Common myeloid progenitor, CD34-positive (primary cell): Measurements from ENCODE around the gene TENT5A.

Source experiments
- CTCF ChIA-PET: fragments of 350-600 bp; sonication (Branson Sonifier 250); formaldehyde crosslinking; loops from one replicate; lab custom pipeline; 2021; ENCODE audit warnings: antibody characterized with exemption; lab: Charles Lee
- POLR2A ChIA-PET: fragments of 350-600 bp; sonication (Branson Sonifier 250); formaldehyde crosslinking; loops from one replicate; lab custom pipeline; 2021; ENCODE audit warnings: antibody characterized with exemption; lab: Charles Lee
- DNase-seq, 3 donors: peaks; one replicate each; pipeline versions ENCODE4 v3.0.0 to v3.0.0-alpha.2; 2013
- H3K27ac ChIP-seq, 2 experiments: 1 replicate in 1 of 2; 2 replicates in 1 of 2; pipeline ENCODE4 v1.7.0; 2013; ENCODE audit warnings: inconsistent platforms in 2 of 2, low read length in 2 of 2, mild to moderate bottlenecking in 2 of 2, low read depth in 1 of 2, moderate library complexity in 1 of 2; ENCODE audit not compliant: severe bottlenecking in 2 of 2, insufficient read depth in 1 of 2, poor library complexity in 1 of 2
- H3K27me3 ChIP-seq, 5 experiments: replicated peaks in 2 of 5; 1 replicate in 3 of 5; 2 replicates in 2 of 5; pipeline versions ENCODE4 v1.6.1 to v1.7.0; 2013; ENCODE audit warnings: low read length in 4 of 5, mild to moderate bottlenecking in 2 of 5, moderate library complexity in 2 of 5, inconsistent platforms in 1 of 5; ENCODE audit not compliant: insufficient read depth in 5 of 5, control insufficient read depth in 4 of 5
- H3K36me3 ChIP-seq, 4 experiments: 1 replicate in 2 of 4; 2 replicates in 2 of 4; pipeline versions ENCODE4 v1.6.1 to v1.7.0; 2013; ENCODE audit warnings: low read length in 3 of 4, control low read depth in 1 of 4, mild to moderate bottlenecking in 1 of 4; ENCODE audit not compliant: control insufficient read depth in 4 of 4, insufficient read depth in 4 of 4
- H3K4me1 ChIP-seq, 4 experiments: 1 replicate in 3 of 4; 2 replicates in 1 of 4; pipeline versions ENCODE4 v1.6.1 to v1.7.1; 2013; ENCODE audit warnings: low read length in 3 of 4, mild to moderate bottlenecking in 3 of 4, control low read depth in 1 of 4, inconsistent platforms in 1 of 4, moderate library complexity in 1 of 4; ENCODE audit not compliant: control insufficient read depth in 4 of 4, insufficient read depth in 4 of 4; ENCODE audit errors: control extremely low read depth in 1 of 4
- H3K4me3 ChIP-seq, 7 experiments: 1 replicate in 4 of 7; 2 replicates in 3 of 7; pipeline versions ENCODE4 v1.5.1 to v1.7.0; 2013; ENCODE audit warnings: mild to moderate bottlenecking in 7 of 7, low read length in 6 of 7, moderate library complexity in 6 of 7, inconsistent platforms in 2 of 7, low read depth in 2 of 7, control low read depth in 1 of 7; ENCODE audit not compliant: insufficient read depth in 4 of 7, control insufficient read depth in 1 of 7; ENCODE audit errors: extremely low read depth in 1 of 7
- H3K9me3 ChIP-seq, 5 experiments: 1 replicate in 4 of 5; 2 replicates in 1 of 5; pipeline versions ENCODE4 v1.6.1 to v1.7.1; 2013; ENCODE audit warnings: low read length in 4 of 5, mild to moderate bottlenecking in 2 of 5, inconsistent platforms in 1 of 5, low read depth in 1 of 5, moderate library complexity in 1 of 5; ENCODE audit not compliant: control insufficient read depth in 4 of 5, insufficient read depth in 2 of 5; ENCODE audit errors: control extremely low read depth in 1 of 5
- WGBS: methylation state at CpG from one replicate; pipeline ENCODE4 v1.1.5; 2013; ENCODE audit not compliant: insufficient coverage; 5-methylcytosine and 5-hydroxymethylcytosine counted together

TENT5A gene

DNA sequence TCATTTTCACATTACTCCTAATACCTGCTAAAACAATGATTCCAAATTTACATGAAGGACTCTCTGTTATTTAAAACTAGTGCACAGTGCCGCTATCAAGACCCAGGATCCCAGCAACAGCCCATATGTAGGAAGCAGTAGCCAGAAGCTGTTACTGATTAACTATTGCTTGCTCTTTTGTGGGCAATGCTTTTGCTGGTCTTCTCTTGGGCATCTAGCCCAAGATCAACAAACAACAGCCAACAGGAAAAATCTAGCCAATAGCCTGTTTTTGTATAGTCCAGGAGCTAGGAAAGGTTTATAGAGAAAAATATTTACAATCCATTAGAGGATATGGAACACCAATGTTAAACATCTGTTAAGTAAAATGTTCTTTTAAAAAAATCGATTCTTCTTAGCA lies 22.1 kb upstream of the TENT5A start:
- WGBS = 100% methylated on average over 1 of the region's 2 CpGs
- Histone ChIP-seq H3K4me3 (no peak overlapping the region), H3K9me3 (peaks cover 0 to 2% (median 0%) of the 10 kb centered on the region in 5 experiments), H3K27me3 (no peaks in the 10 kb centered on the region), H3K27ac (no peak overlapping the region), H3K36me3 (no peaks in the 10 kb centered on the region), H3K4me1 (peaks cover 0 to 21% (median 11%) of the 10 kb centered on the region in 4 experiments)
- peak in 1 of 3 donors; percentile 43 for DNase-seq
- ChIA-PET CTCF (interaction anchor here (0.9 to 1.9 kb wide), 3 partner anchors 22 to 27 kb away, joined by 3 to 4 read pairs (median 3); partner anchors contain the start of gene TENT5A), POLR2A (interaction anchor here (0.7 kb wide), 1 partner anchor 21 kb away, joined by 4 read pairs; no protein-coding TSS in a partner anchor)

DNA sequence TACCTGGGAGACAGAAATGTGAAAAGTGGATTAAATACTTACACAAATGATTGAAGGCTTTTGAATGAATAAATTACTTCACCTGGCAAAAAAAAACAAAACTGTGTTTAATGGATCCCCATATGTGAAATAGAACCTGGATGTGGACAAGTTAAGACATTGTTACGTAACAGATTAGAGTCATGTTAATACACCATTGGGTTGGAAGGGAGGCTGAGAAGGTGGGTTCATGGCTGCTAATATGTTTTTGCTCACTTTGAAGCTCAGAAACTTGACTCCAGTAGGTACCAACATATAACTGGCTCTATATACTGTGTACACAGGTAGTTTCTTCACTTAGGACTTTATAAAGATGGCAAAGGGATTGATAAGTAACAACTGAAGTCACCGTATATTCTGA lies 21.4 kb upstream of the TENT5A start:
- Histone ChIP-seq H3K27me3 (no peaks in the 10 kb centered on the region), H3K4me3 (no peak overlapping the region), H3K4me1 (peaks cover 0 to 26% (median 13%) of the 10 kb centered on the region in 4 experiments), H3K9me3 (peaks cover 0 to 2% (median 0%) of the 10 kb centered on the region in 5 experiments), H3K27ac (no peak overlapping the region), H3K36me3 (no peaks in the 10 kb centered on the region)
- no peak for DNase-seq
- CTCF ChIA-PET = interaction anchor here (0.9 to 1.9 kb wide), 2 partner anchors 26 kb away, joined by 3 to 4 read pairs; no protein-coding TSS in a partner anchor
- POLR2A ChIA-PET = interaction anchor here (0.7 kb wide), 1 partner anchor 21 kb away, joined by 4 read pairs; no protein-coding TSS in a partner anchor
- WGBS = no CpG with 5 or more reads among the region's 2 CpGs

DNA sequence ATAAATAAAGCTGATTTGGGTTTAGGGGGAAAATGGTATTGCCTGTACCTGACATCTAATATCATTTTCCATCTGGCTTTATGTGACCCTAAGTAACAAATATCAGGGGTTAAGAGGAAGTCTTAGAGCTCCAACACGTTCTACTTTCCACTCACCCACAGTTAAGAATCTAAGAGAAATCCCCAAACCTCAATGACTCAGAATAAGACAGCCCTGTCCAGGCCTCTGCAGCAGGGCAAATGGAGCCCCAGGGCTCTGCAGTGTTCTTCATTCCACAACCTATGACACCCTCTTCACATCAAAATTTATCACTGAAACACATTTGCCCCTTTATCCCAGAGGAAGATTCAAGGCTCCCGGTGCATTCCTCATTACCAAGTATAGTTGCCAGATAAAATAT lies 20.3 kb upstream of the TENT5A start:
- H3K9me3 ChIP-seq = peaks cover 0 to 2% (median 0%) of the 10 kb centered on the region in 5 experiments
- peak; percentile 54 to 94 (median 91) for DNase-seq
- peak overlapping the region in 1 of 7 experiments; percentile 25 for H3K4me3 ChIP-seq
- peaks cover 5 to 37% (median 22%) of the 10 kb centered on the region in 4 experiments for H3K4me1 ChIP-seq
- H3K36me3 ChIP-seq = no peaks in the 10 kb centered on the region
- CTCF ChIA-PET = interaction anchor here (1.1 kb wide), 1 partner anchor 19 kb away, joined by 3 read pairs; no protein-coding TSS in a partner anchor
- POLR2A ChIA-PET = interaction anchor here (1.0 kb wide), 1 partner anchor 19 kb away, joined by 4 read pairs; no protein-coding TSS in a partner anchor
- WGBS = 40% methylated on average over 2 of the region's 2 CpGs
- H3K27me3 ChIP-seq = no peaks in the 10 kb centered on the region
- no peak overlapping the region for H3K27ac ChIP-seq

DNA sequence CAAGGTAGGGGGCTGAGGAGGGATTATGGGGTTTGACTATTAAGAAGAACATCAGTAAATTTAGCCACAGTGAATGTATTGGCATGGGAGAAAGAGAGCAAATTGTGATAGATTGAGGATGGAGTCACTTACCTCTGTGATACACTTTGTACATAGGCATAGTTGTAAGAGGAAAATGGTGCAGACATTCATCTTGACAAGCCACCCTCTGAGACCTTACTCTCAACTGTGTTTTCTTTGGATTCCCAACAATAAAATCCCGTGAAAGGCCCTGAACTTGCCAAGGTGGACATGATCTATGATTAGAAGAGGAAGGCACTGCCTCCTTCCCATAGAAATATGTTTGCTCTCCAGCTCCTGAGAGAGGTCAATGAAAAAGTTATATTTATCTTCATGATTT lies 18.6 kb upstream of the TENT5A start:
- H3K36me3 ChIP-seq = no peaks in the 10 kb centered on the region
- no peaks in the 10 kb centered on the region for H3K27me3 ChIP-seq
- no peak for DNase-seq
- WGBS = no CpG with 5 or more reads among the region's 1 CpG
- peaks cover 18 to 54% (median 38%) of the 10 kb centered on the region in 4 experiments for H3K4me1 ChIP-seq
- POLR2A ChIA-PET = no interaction called here
- CTCF ChIA-PET = no interaction called here
- no peak overlapping the region for H3K4me3 ChIP-seq
- no peak overlapping the region for H3K27ac ChIP-seq
- peaks cover 0 to 2% (median 0%) of the 10 kb centered on the region in 5 experiments for H3K9me3 ChIP-seq

DNA sequence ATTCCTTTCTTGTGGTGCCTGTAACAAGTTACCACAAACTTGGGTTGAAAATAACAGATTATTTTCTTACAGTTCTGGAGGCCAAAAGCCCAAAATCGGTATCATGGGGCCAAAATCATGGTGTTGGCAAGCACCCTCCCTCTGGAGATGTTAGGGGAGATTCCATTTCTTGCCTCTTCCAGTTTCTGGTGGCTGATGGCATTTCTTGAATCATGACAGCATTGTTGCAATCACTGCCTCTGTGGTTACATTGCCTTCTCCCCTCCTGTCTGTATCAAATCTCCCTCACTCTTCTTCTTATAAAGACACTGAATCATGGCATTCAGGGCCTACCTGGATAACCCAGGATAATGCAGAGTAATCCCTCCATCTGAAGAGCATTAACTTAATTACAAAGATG lies 17.9 kb upstream of the TENT5A start:
- no peak for DNase-seq
- WGBS = 100% methylated on average over 1 of the region's 1 CpG
- Histone ChIP-seq H3K27me3 (no peaks in the 10 kb centered on the region), H3K9me3 (peaks cover 0 to 2% (median 0%) of the 10 kb centered on the region in 5 experiments), H3K4me1 (peaks cover 23 to 61% (median 43%) of the 10 kb centered on the region in 4 experiments), H3K4me3 (no peak overlapping the region), H3K36me3 (no peaks in the 10 kb centered on the region), H3K27ac (no peak overlapping the region)
- CTCF ChIA-PET = no interaction called here
- POLR2A ChIA-PET = no interaction called here

DNA sequence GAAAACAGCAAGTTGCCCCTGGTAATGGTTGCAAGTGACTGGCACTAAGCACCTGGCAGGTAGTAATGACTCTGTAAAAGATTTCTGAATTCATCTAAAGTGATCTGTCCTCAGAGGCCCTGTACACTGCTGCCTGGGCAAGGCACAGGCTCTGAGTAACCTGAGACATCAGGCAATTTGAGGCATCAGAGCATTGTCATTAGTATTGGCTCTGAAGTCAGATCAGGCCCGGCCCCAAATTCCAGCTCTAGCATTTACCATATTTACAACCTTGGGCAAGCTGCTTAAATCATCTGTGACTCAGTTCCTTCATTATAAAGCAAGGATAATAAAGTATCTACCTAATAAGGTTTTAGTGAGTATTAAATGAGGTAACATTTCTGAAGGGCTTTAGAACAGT lies 17.3 kb upstream of the TENT5A start:
- POLR2A ChIA-PET = no interaction called here
- Histone ChIP-seq H3K9me3 (peaks cover 0 to 2% (median 0%) of the 10 kb centered on the region in 5 experiments), H3K4me1 (peaks cover 25 to 65% (median 48%) of the 10 kb centered on the region in 4 experiments), H3K4me3 (no peak overlapping the region), H3K27ac (no peak overlapping the region), H3K36me3 (no peaks in the 10 kb centered on the region), H3K27me3 (no peaks in the 10 kb centered on the region)
- no peak for DNase-seq
- no CpG with 5 or more reads among the region's 1 CpG for WGBS
- CTCF ChIA-PET = no interaction called here

DNA sequence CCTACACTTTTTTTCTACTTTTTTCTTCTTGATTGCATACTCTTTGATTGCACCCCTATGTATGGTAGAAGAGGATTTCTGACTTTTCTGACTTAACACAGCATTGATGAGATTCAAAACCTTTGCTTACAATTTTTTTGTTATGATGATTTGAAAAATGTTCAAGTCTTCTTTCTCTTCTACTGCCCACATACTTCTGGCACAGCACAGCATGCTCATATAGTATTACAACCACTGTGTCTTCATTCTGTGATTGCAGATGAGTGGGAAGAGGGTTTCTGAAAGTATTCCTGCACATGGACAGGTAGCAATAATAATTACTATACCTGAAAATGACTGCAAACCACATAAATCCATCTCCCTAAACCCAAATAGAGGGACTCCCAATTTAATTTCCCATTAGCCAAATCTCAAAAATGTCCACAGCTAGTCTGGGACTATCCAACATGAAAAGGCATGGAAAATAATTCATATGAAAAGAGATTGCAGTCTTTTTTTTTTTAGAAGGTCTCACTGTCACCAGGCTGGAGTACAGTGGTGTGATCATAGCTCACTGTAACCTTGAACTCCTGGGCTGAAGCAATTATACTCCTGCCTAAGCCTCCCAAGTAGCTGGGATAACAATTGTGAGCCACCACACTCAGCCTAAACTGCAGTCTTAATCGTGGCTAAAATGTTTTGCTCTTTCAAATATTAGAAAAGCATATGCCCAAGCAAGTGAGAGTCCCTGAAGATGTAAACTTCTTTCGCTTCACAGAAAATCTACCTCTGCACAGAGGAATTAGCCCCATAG lies 15.9 kb upstream of the TENT5A start:
- peaks cover 25 to 68% (median 58%) of the 10 kb centered on the region in 4 experiments for H3K4me1 ChIP-seq
- no peak for DNase-seq
- no peak overlapping the region for H3K27ac ChIP-seq
- peaks cover 0 to 2% (median 0%) of the 10 kb centered on the region in 5 experiments for H3K9me3 ChIP-seq
- ChIA-PET CTCF (interaction anchor here (0.9 to 2.3 kb wide), 3 partner anchors 43 to 70 kb away, joined by 3 to 6 read pairs (median 3); no protein-coding TSS in a partner anchor), POLR2A (no interaction called here)
- H3K4me3 ChIP-seq = no peak overlapping the region
- H3K27me3 ChIP-seq = no peaks in the 10 kb centered on the region
- no peaks in the 10 kb centered on the region for H3K36me3 ChIP-seq
- WGBS = 77% methylated on average over 1 of the region's 2 CpGs
